Glutamatergic neuron (in vitro differentiated cells): Measurements from ENCODE around the gene RGS11. TPM values are rescaled to one million over a fixed set of nuclear protein-coding genes. Genes with fewer than 3 reads are reported as not detected.
A peak's percentile ranks its signal among the peaks of the same experiment; 100 is the strongest.

Experiments
- DNase-seq: peaks from one replicate; pipeline ENCODE4 v3.0.0; 2022
- H3K27ac Mint-ChIP-seq: one replicate; pipeline ENCODE4 v1.8.0; 2020; ENCODE audit warnings: mild to moderate bottlenecking, mixed read lengths, inconsistent platforms; ENCODE audit not compliant: unreplicated experiment
- H3K27me3 Mint-ChIP-seq: one replicate; pipeline ENCODE4 v1.8.0; 2020; ENCODE audit warnings: mild to moderate bottlenecking, moderate library complexity, mixed read lengths, inconsistent platforms; ENCODE audit not compliant: unreplicated experiment
- H3K36me3 Mint-ChIP-seq: one replicate; pipeline ENCODE4 v1.8.0; 2020; ENCODE audit warnings: mild to moderate bottlenecking, mixed read lengths, inconsistent platforms; ENCODE audit not compliant: unreplicated experiment
- H3K4me1 Mint-ChIP-seq: one replicate; pipeline ENCODE4 v1.8.0; 2020; ENCODE audit warnings: mild to moderate bottlenecking, low read depth, mixed read lengths, inconsistent platforms; ENCODE audit not compliant: unreplicated experiment
- H3K4me3 Mint-ChIP-seq: one replicate; pipeline ENCODE4 v1.8.0; 2020; ENCODE audit warnings: mild to moderate bottlenecking, mixed read lengths, inconsistent platforms; ENCODE audit not compliant: unreplicated experiment
- H3K9me3 Mint-ChIP-seq: one replicate; pipeline ENCODE4 v1.8.0; 2020; ENCODE audit warnings: mild to moderate bottlenecking, moderate library complexity, mixed read lengths, inconsistent platforms; ENCODE audit not compliant: unreplicated experiment
- total RNA-seq: library from RNA; stranded (reverse); fragmentation: NEBNext Ultra II Directional; extraction: Animal tissue kit (Norgen Biotek cat#: 25700); gene quantifications from one replicate; pipeline ENCODE4 v1.2.1, GENCODE V29; 2021; ENCODE audit not compliant: unreplicated experiment
- TF ChIP-seq, protein P1 (sequence below): fragments of 200-600 bp; sonication (generic); IDR thresholded peaks from one replicate; pipeline ENCODE4 v1.5.0; 2021; ENCODE audit not compliant: partially characterized antibody, unreplicated experiment

Gene RGS11
- total RNA-seq, 1 donor from 2014 or later = 18.2 TPM

DNA sequence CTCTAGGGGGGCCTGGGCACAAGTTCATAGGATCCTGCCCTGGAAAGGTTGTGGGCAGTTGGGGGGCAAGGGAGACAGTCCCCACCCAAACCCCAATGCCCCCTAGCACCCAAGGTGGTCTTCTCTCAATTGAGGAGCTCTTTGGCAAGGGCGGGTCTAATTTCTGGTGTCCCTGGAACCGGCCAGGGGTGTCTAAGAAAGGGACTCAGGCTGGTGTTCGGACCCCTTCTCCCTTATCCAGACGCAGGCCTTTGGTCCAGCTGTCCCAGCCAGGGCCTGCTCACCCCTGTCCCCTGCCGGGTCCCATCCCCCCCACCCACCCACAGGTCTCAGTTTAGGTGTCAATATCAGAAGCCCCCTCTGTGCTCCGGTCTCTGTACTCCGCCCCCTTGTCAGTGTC is 3.8 kb upstream of the RGS11 start:
- no peaks in the 10 kb centered on the region for H3K36me3 Mint-ChIP-seq
- no peaks in the 10 kb centered on the region for H3K4me1 Mint-ChIP-seq
- H3K9me3 Mint-ChIP-seq = peaks cover 4% of the 10 kb centered on the region
- DNase-seq = no peak
- no peak overlapping the region for H3K4me3 Mint-ChIP-seq
- TF ChIP-seq, protein P1, sequence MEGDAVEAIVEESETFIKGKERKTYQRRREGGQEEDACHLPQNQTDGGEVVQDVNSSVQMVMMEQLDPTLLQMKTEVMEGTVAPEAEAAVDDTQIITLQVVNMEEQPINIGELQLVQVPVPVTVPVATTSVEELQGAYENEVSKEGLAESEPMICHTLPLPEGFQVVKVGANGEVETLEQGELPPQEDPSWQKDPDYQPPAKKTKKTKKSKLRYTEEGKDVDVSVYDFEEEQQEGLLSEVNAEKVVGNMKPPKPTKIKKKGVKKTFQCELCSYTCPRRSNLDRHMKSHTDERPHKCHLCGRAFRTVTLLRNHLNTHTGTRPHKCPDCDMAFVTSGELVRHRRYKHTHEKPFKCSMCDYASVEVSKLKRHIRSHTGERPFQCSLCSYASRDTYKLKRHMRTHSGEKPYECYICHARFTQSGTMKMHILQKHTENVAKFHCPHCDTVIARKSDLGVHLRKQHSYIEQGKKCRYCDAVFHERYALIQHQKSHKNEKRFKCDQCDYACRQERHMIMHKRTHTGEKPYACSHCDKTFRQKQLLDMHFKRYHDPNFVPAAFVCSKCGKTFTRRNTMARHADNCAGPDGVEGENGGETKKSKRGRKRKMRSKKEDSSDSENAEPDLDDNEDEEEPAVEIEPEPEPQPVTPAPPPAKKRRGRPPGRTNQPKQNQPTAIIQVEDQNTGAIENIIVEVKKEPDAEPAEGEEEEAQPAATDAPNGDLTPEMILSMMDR = no peak
- H3K27ac Mint-ChIP-seq = no peak overlapping the region
- H3K27me3 Mint-ChIP-seq = peaks cover 11% of the 10 kb centered on the region

DNA sequence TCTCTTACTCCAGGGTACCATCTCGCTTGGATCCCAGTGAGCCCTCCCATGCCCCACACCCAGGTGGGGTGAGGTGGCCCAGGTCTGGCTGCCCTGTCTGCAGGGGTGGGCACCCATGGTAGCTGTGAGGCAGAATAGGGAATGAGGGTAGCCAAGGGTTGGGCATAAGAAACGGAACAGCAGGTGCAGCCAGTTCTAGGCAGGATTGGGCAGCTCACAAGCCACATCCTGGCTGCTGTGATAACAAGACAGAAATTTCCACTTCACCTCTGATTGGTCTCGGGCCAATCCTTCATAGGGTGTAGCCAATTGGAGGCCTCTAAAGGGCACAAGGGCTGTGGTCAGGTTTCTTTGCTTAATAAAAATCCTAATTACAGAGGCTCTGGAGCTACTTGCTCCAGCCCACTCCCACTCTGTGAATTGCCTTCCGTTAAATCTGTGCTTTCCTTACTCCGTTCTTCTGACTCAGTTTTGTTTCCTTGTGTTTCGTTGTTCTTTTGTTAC is 3.2 kb upstream of the RGS11 start:
- Mint-ChIP-seq H3K27me3 (peaks cover 9% of the 10 kb centered on the region), H3K4me3 (no peak overlapping the region)
- no peak for DNase-seq

DNA sequence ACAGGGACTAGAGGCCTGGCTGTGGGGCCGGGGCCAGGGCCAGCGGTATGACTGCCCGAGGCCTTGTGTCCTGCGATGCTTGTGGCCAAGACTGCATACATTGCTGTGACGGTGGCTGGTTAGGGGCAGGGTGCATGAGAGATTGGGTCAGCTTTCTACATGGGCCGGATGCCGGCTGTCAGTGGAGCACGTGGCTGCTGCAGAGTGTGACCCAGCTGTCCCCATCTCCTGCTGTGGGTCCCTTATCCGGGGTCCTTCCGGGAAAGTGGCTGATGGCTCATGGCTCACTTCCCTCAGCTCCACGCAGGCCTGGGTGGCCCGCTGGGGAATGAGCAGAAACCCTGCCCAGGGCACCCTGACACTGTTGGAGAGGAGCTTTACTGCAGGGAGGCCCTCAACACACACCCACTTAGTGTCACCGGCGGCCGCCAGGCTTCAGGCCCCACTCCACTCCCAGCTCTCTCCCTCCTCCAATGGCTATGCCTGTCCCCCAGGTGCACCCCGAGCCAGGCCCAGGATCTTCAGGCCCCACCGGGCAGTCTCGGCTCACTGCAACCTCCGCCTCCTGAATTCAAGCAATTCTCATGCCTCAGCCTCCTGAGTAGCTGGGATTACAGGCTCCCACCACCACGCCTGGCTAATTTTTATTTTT is 808 bp upstream of the RGS11 start:
- Mint-ChIP-seq H3K9me3 (peaks cover 4% of the 10 kb centered on the region), H3K27ac (peak overlapping the region; percentile 66), H3K4me3 (peak overlapping the region; percentile 64), H3K27me3 (peaks cover 9% of the 10 kb centered on the region), H3K4me1 (peaks cover 1% of the 10 kb centered on the region), H3K36me3 (peaks cover 4% of the 10 kb centered on the region)
- TF ChIP-seq, protein P1 = no peak
- no peak for DNase-seq

More for the DNA sequence above, 3.2 kb upstream of the RGS11 start:
- Mint-ChIP-seq H3K36me3 (no peaks in the 10 kb centered on the region), H3K9me3 (peaks cover 4% of the 10 kb centered on the region), H3K4me1 (no peaks in the 10 kb centered on the region), H3K27ac (peak overlapping the region; percentile 44)
- TF ChIP-seq, protein P1 = no peak

DNA sequence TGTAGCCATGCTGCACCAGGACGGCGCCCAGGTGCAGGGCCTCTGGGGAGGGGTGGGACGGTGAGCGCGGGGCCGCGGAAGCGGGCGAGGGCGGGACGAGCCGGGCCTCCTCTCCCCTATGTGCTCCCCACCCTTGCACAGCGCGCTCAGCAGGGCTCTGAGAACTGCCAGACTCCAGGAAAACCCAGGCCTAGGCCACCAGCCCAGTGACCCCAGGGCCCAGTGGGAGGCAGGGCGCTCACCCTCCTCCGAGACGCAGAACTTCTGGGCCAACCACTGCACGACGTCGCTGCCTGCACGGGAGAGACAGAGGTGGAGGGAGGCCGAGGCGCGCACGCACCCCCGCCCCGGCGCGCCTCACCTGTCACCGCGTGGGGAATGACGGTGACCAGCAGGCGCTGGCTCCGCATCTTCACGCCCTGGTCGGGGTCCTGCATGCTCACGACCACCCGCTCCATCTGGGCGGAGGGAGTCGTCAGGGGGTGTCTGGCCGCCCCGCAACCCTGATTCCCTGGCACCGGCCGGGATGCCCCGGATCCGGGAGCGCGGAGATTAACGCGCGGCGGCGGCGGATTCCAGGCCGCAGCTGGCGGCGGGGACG is 603 bp downstream of the RGS11 start:
- peaks cover 9% of the 10 kb centered on the region for H3K27me3 Mint-ChIP-seq
- TF ChIP-seq, protein P1 = no peak
- peaks cover 1% of the 10 kb centered on the region for H3K4me1 Mint-ChIP-seq
- H3K9me3 Mint-ChIP-seq = peaks cover 4% of the 10 kb centered on the region
- peaks cover 4% of the 10 kb centered on the region for H3K36me3 Mint-ChIP-seq
- peak overlapping the region; percentile 63 for H3K4me3 Mint-ChIP-seq
- no peak overlapping the region for H3K27ac Mint-ChIP-seq
- DNase-seq = no peak
